NCI-H146 treated with DMSO at 0.1 percent for 48 hours (cell line): ENCODE data around the gene RHBDF2.
A peak's percentile ranks its signal among the peaks of the same experiment; 100 is the strongest.

ENCODE experiments used
- DNase-seq: peaks from one replicate; lab custom pipeline; 2025; ENCODE audit not compliant: unreplicated experiment; lab: John Stamatoyannopoulos, UW

RHBDF2 gene

GRCh38 chr17:76502341-76503211 lies 1.4 kb upstream of the RHBDF2 start:
- no peak for DNase-seq

GRCh38 chr17:76501827-76502307 lies 644 bp upstream of the RHBDF2 start:
- no peak for DNase-seq

GRCh38 chr17:76500747-76501017 lies 541 bp downstream of the RHBDF2 start:
- no peak for DNase-seq

- no peak for DNase-seq
Measured at GRCh38 chr17:76500074-76500746, 1.0 kb downstream of the RHBDF2 start.

GRCh38 chr17:76499267-76499667 lies 2.0 kb downstream of the RHBDF2 start:
- DNase-seq = no peak

GRCh38 chr17:76498876-76499251 lies 2.4 kb downstream of the RHBDF2 start:
- no peak for DNase-seq

- DNase-seq = no peak
Measured at GRCh38 chr17:76497979-76498875, 3.0 kb downstream of the RHBDF2 start.

- no peak for DNase-seq
Measured at GRCh38 chr17:76497699-76497978, 3.6 kb downstream of the RHBDF2 start.

GRCh38 chr17:76496464-76496863 lies 4.8 kb downstream of the RHBDF2 start:
- no peak for DNase-seq

GRCh38 chr17:76495663-76496400 lies 5.4 kb downstream of the RHBDF2 start:
- no peak for DNase-seq

- DNase-seq = no peak
Measured at GRCh38 chr17:76493505-76494167, 7.6 kb downstream of the RHBDF2 start.

GRCh38 chr17:76492989-76493501 lies 8.2 kb downstream of the RHBDF2 start:
- DNase-seq = no peak

GRCh38 chr17:76492123-76492988 lies 8.9 kb downstream of the RHBDF2 start:
- DNase-seq = peak; percentile 32

GRCh38 chr17:76491271-76492122 lies 9.7 kb downstream of the RHBDF2 start:
- DNase-seq = no peak

GRCh38 chr17:76490112-76490710 lies 11.0 kb downstream of the RHBDF2 start:
- DNase-seq = no peak

GRCh38 chr17:76487451-76488192 lies 13.6 kb downstream of the RHBDF2 start:
- DNase-seq = no peak

- DNase-seq = peak; percentile 27
Measured at GRCh38 chr17:76485569-76485968, 15.7 kb downstream of the RHBDF2 start.
